ENCODE measurements around the gene MYZAP.
"Not testable (repeated sequence)": the region's sequence is repeated elsewhere in the genome, so short reads cannot be mapped to it uniquely, and the experiment has no call there.

The MYZAP gene

GRCh38 chr15:57592426-57592825 is 722 bp downstream of the MYZAP start:
- DNase-seq, result no peak

GRCh38 chr15:57592836-57593420 is 1.2 kb downstream of the MYZAP start:
- no peak for DNase-seq

DNA sequence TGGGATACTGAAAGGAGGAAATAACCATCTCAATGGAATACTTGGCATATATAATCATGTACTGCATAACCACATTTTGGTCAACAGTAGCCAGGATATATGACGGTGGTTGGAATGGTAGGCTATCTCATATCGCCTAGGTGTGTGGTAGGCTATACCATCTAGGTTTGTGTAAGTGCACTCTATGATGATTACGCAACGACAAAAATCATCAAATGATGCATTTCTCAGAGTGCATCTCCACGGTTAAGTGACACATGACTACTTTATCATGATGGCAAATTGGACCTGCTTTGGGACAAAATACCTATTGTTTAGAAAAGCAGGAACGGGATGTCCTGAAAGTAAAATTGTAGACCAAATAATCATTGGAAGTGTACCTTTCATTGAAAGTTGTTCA is 2.8 kb downstream of the MYZAP start:
- DNase-seq, result no peak

GRCh38 chr15:57595011-57595866 is 3.5 kb downstream of the MYZAP start:
- no peak for DNase-seq

GRCh38 chr15:57596301-57596855 is 4.7 kb downstream of the MYZAP start:
- DNase-seq, result no peak

DNA sequence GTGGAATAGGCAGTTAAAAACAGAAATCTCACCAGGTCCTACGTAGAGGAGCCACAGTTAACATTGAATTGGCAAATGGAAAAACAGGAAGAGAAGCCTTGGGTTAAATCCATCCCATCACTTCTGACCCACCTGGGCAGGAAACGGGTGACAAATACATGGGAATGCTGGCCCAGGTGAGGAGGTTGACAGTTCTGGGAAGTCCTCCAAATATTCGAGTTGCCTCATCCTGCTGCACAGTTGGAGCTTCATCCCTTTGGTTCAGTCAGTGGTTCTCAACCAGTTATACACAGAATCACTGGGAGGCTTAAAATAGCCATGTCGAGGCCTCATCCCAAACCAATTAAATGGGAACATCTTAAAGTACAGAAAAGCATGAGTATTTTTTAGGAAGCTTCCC is 5.3 kb downstream of the MYZAP start:
- DNase-seq, result no peak

DNA sequence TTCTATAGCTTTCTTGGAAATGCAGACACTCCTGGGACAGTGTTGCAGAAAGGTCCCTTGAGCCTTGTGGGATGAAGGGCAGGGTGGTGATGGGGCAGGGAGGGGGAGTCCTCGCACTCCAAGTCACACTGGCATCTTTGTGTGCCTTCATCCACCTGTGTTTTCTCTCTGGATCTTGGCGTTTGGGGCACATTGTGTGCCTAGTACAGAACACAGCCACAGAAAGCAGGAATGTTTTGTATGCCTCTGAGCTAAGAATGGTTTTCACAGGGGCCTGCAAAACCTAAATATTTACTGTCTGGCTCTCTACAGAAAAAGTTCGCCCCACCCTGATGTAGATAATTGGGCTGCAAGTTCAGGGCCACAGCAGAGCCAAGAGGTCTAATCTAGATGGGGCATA is 5.7 kb downstream of the MYZAP start:
- no peak for DNase-seq

DNA sequence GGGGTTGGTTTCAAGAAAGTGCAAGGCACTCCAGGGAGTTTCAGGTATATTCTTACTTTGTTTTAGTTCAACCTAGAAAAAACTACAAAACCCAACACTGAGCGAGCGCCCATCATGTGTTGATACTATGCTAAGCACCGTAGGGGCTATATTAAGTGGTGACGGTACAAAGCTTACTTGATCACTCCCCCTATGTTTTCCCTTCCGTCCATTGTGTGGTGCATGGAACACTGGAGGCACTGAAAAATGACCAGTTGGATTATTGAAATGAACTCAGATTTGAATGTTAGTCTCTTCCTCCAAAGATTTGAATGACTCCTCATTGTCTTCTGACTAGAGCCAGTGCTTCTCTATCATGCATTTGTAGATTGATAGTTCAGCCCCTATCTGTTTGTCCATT is 6.6 kb downstream of the MYZAP start:
- no peak for DNase-seq

DNA sequence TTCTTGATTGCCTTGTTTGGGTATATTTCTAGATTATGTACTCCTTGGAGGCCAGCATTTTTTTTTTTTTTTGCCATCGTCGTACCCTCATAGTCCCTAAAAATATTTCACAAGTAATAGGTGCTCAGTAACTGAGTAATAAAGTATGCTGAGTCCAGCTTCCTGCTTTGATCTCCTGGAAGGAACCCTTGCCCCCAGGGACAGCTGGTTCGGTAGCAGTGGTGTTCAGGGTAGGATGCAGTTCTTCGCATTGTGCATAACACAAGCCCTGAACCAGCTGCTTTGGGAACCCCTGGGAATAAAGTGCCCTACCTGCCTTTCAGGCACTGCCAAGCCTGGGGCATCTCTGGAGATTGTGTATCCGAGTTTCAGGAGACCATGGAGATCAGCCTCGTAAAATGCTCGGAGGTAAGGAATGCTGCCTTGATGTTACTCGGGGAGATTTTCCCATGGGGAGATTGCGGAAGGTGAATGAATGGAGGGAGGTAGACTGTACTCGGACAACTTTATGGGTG is 7.6 kb downstream of the MYZAP start:
- DNase-seq, result no peak

- DNase-seq, result no peak
Observed at GRCh38 chr15:57600197-57600596, 8.5 kb downstream of the MYZAP start.

GRCh38 chr15:57604507-57604906 is 12.8 kb downstream of the MYZAP start:
- DNase-seq, result no peak

GRCh38 chr15:57605491-57605890 is 13.8 kb downstream of the MYZAP start:
- no peak for DNase-seq

GRCh38 chr15:57606048-57606447 is 14.3 kb downstream of the MYZAP start:
- DNase-seq, result no peak

GRCh38 chr15:57606816-57607215 is 15.1 kb downstream of the MYZAP start:
- no peak for DNase-seq

GRCh38 chr15:57607570-57608000 is 15.9 kb downstream of the MYZAP start:
- DNase-seq, result no peak

- DNase-seq, result no peak
Observed at GRCh38 chr15:57609805-57610529, 18.3 kb downstream of the MYZAP start.

- DNase-seq, result no peak
Observed at GRCh38 chr15:57611123-57611522, 19.4 kb downstream of the MYZAP start.

DNA sequence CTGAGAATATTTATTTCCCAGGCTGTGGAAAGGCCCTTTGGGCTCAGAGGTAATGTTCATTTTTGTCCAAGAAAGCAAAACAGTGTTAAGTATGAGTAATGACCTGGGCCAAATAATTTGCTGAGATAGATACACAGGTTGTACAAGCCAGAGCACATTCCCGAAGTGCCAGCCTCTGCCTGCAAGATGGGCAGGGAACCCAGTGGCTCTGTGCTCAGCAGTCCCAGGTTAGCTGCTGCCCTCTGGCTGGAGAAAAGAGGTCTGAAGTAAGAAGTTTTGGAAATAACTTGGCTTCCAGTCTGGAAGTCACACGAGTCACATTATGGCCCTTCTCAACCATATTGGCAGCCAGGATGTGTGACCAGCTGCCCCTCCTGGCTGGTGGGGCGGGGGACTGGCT is 20.2 kb downstream of the MYZAP start:
- DNase-seq, result no peak

- no peak for DNase-seq
Observed at GRCh38 chr15:57614241-57614640, 22.5 kb downstream of the MYZAP start.

DNA sequence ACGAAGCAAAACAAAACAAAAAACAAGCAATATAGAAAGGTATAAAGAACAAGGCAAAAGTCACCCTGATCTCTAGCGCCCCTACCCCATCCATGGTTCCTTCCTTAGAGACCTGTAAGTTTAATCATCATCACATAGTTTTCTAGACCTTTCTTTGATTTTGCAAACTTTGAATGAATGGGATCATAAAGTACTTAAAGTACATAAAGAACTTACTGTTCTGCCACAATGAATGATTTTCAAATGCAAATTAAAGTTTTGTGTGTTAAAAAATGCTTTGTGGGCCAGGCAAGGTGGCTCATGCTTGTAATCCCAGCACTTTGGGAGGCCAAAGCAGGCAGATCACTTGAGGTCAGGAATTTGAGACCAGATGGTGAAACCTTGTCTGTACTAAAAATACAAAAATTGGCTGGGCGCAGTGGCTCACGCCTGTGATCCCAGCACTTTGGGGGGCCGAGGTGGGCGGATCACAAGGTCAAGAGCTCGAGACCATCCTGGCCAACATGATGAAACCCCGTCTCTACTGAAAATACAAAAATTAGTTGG is 24.3 kb downstream of the MYZAP start:
- DNase-seq, result not testable (repeated sequence)

- DNase-seq, result no peak
Observed at GRCh38 chr15:57618325-57618724, 26.6 kb downstream of the MYZAP start.

GRCh38 chr15:57619746-57620145 is 28.0 kb downstream of the MYZAP start:
- DNase-seq, result no peak

DNA sequence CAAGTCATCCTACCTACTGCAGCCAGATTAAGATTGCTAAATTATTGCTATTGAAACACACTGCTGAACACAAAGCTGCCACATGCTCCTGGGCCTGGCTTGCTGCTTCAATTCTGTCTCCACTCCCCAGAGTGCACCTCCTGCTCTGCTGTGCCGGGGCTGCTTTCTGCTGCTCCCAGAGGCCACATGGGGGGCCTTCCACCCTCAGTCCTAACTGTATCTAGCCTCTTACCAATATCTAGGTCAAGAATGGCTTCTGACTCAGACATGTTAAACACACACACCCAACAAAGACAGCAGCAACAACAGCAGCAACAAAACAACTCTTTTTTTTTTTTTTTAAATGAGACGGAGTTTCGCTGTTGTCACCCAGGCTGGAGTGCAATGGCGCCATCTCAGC is 33.0 kb downstream of the MYZAP start:
- no peak for DNase-seq
